Tibial artery (tissue), 4 donors: ENCODE data around the gene RTL10.

Experiments used
- DNase-seq, 2 donors: peaks; one replicate each; pipeline ENCODE4 v3.0.0-alpha.2; 2019
- H3K27ac ChIP-seq, 2 donors: fragments of 200-600 bp; sonication (generic) in 1 of 2; 1 replicate in 1 of 2; 2 replicates in 1 of 2; pipeline ENCODE4 v1.5.1; 2018 to 2019; ENCODE audit warnings: mild to moderate bottlenecking in 1 of 2
- H3K27me3 ChIP-seq, 2 donors: fragments of 200-600 bp; sonication (generic) in 1 of 2; one replicate each; pipeline versions ENCODE4 v1.5.1 to v1.6.0; 2016 to 2019
- H3K36me3 ChIP-seq, 3 donors: fragments of 200-600 bp; sonication (generic) in 2 of 3; one replicate each; pipeline ENCODE4 v1.5.1; 2016 to 2019; ENCODE audit warnings: mild to moderate bottlenecking in 2 of 3
- H3K4me1 ChIP-seq, 4 donors: fragments of 200-600 bp; sonication (generic) in 2 of 4; 1 replicate in 3 of 4; 2 replicates in 1 of 4; pipeline ENCODE4 v1.5.1; 2016 to 2019
- H3K4me3 ChIP-seq, 2 donors: fragments of 200-600 bp; sonication (generic) in 1 of 2; 1 replicate in 1 of 2; 2 replicates in 1 of 2; pipeline ENCODE4 v1.5.1; 2018 to 2019; ENCODE audit warnings: mild to moderate bottlenecking in 2 of 2
- H3K9me3 ChIP-seq, 3 donors: fragments of 200-600 bp; sonication (generic) in 1 of 3; one replicate each; pipeline ENCODE4 v1.5.1; 2016 to 2019
- intact Hi-C: fragments of 100-400 bp; cut with DNase I; formaldehyde crosslinking; loops from one replicate; pipeline ENCODE4 v1.15.0; 2023; ENCODE audit warnings: low total_unique reads
- TF ChIP-seq, protein P1 (sequence below), 2 experiments: fragments of 200-600 bp in 1 of 2; fragments of 450-650 bp in 1 of 2; IDR thresholded peaks; one replicate each; pipeline ENCODE4 v1.5.1; 2017 to 2019; ENCODE audit warnings: antibody characterized with exemption in 2 of 2, mild to moderate bottlenecking in 1 of 2, moderate library complexity in 1 of 2

The RTL10 gene

DNA sequence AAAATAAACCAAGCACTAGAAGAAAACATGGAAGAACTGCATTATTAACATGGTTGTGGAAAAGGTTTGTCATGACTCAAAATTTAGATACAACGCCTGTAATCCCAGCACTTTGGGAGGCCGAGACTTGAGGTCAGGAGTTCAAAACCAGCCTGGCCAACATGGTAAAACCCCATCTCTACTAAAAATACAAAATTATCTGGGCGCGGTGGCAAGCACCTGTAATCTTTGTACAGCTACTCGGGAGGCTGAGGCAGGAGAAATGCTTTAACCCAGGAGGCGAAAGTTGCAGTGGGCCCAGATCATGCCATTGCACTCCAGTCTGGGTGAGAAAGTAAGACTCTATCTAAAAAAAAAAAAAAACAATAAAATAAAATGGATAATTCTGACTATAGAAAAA is 23.7 kb downstream of the RTL10 start:
- no peak for DNase-seq
- Histone ChIP-seq H3K27ac (no peak overlapping the region), H3K4me1 (peaks cover 0 to 1% (median 0%) of the 10 kb centered on the region in 4 donors), H3K36me3 (no peaks in the 10 kb centered on the region), H3K9me3 (no peaks in the 10 kb centered on the region), H3K4me3 (no peak overlapping the region), H3K27me3 (no peaks in the 10 kb centered on the region)
- TF ChIP-seq, protein P1, sequence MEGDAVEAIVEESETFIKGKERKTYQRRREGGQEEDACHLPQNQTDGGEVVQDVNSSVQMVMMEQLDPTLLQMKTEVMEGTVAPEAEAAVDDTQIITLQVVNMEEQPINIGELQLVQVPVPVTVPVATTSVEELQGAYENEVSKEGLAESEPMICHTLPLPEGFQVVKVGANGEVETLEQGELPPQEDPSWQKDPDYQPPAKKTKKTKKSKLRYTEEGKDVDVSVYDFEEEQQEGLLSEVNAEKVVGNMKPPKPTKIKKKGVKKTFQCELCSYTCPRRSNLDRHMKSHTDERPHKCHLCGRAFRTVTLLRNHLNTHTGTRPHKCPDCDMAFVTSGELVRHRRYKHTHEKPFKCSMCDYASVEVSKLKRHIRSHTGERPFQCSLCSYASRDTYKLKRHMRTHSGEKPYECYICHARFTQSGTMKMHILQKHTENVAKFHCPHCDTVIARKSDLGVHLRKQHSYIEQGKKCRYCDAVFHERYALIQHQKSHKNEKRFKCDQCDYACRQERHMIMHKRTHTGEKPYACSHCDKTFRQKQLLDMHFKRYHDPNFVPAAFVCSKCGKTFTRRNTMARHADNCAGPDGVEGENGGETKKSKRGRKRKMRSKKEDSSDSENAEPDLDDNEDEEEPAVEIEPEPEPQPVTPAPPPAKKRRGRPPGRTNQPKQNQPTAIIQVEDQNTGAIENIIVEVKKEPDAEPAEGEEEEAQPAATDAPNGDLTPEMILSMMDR (IDR thresholded peaks at IDR 0.05) = no peak
- intact Hi-C loops = no loop called here

DNA sequence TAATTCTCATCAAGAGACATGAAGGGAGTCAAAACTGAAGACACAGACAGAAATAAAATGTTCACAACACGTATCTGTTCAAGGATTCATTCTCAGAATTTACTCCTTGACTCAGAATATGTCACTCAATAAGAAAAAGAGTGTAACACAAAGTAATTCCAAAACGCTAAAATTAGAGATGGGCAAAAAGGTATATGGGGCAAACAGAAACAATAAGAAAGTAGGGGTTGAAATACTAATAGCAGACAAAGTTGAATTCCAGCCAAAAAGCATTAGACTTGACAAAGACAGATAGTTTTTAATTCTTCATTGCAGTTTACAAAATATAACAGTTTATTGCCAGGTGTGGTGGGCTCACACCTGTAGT is 26.7 kb downstream of the RTL10 start:
- TF ChIP-seq, protein P1 (IDR thresholded peaks at IDR 0.05) = no peak
- no peak overlapping the region for H3K4me3 ChIP-seq
- DNase-seq = no peak
- no peaks in the 10 kb centered on the region for H3K27me3 ChIP-seq
- intact Hi-C loops = no loop called here
- H3K27ac ChIP-seq = no peak overlapping the region
- no peaks in the 10 kb centered on the region for H3K36me3 ChIP-seq
- peaks cover 0 to 21% (median 0%) of the 10 kb centered on the region in 4 donors for H3K4me1 ChIP-seq
- no peaks in the 10 kb centered on the region for H3K9me3 ChIP-seq

DNA sequence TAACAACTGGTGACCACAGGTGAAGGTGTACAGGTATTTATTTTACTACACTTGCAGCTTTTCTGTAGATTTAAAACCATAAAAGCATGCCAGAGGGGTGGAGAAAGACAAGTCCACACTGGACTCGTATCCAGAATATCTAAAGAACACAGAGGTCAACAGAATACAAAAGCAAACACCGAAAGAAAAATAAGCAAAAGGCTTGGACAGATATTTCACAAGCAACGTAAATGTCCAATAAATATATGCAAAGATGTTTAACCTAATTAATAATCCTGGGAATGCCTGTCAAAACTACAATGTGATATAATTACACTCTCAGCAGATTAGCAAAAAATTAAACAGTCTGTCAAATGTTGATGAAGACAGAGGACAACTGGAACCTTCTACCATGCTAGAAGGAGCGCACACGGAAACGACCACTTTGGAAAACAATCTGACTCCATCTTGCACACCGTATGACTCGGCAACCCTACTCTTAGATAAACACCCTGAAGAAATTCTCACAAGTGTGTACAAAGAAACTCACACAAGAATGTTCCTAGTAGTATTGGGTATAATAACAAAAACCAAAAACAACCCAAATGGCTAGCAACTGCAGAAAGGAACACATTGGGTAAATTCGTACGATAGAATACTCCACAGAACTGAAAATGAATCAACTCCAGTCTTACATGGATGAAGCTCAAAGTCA is 27.2 kb downstream of the RTL10 start:
- Histone ChIP-seq H3K9me3 (no peaks in the 10 kb centered on the region), H3K4me3 (no peak overlapping the region), H3K27ac (no peak overlapping the region), H3K4me1 (peaks cover 0 to 23% (median 0%) of the 10 kb centered on the region in 4 donors), H3K27me3 (no peaks in the 10 kb centered on the region), H3K36me3 (no peaks in the 10 kb centered on the region)
- TF ChIP-seq, protein P1 (IDR thresholded peaks at IDR 0.05) = no peak
- no peak for DNase-seq
- intact Hi-C loops = no loop called here

DNA sequence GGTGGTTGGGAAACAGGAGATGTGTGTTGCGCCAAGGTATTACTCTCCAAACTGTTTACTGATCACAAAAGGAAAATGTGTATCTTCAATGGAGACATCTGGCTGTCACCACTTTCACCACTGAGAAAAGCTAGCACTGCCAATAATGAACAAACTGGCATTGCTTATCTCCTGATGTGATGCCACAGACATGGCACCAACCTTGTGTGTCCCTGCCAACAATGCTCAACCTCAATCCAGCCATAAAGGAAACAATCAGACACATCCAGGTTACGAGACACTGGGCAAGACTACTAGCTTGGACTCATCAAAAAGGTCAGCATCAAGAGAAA is 28.1 kb downstream of the RTL10 start:
- no peak for DNase-seq
- Histone ChIP-seq H3K27me3 (no peaks in the 10 kb centered on the region), H3K4me3 (no peak overlapping the region), H3K36me3 (no peaks in the 10 kb centered on the region), H3K27ac (no peak overlapping the region), H3K9me3 (no peaks in the 10 kb centered on the region), H3K4me1 (peaks cover 0 to 28% (median 0%) of the 10 kb centered on the region in 4 donors)
- intact Hi-C loops = no loop called here
- TF ChIP-seq, protein P1 (IDR thresholded peaks at IDR 0.05) = no peak

DNA sequence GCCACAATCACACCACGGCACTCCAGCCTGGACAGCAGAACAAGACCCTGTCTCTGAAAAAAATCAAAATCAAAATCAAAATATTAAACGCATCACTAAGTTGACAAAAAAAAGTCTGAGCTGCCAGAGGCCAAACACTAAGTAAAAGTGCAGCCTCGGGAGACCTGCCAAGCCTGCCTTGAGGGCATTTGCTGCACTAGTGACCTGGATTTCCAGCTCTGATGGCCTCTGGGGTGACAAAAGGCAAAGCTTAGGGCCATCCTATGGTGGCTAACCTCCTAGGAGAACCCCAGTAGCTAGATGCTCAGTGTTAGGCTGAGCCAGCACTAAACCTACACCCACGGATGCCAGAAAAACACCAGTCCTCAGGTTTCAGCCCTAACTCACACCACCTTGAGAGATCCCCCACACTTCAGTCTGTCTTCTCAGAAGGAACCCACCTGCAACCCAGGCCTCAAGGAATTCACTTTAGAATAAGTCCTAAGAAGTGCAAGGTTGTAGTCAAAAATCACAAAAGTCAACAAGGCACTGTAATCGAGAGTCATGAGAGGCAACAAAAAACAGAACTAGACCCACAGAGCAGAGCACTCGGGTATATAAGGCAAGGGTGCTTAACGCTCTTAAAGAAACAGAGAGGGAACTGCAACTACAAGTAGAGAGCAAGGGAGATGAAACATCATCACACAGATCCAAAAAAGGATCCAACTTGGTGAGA is 28.6 kb downstream of the RTL10 start:
- Histone ChIP-seq H3K4me3 (no peak overlapping the region), H3K36me3 (no peaks in the 10 kb centered on the region), H3K4me1 (peaks cover 0 to 28% (median 0%) of the 10 kb centered on the region in 4 donors), H3K27me3 (no peaks in the 10 kb centered on the region), H3K27ac (no peak overlapping the region), H3K9me3 (no peaks in the 10 kb centered on the region)
- intact Hi-C loops = no loop called here
- peak in 1 of 2 donors; percentile 17 for DNase-seq
- TF ChIP-seq, protein P1 (IDR thresholded peaks at IDR 0.05) = no peak
